ENCODE measurements around the gene MGMT. TPM values are rescaled to one million over a fixed set of nuclear protein-coding genes. Genes with fewer than 3 reads are reported as not detected.

Gene MGMT
- total RNA-seq, 1 donor from 2014 or later: 5.7 TPM

- FAIRE-seq: no peak
- DNase-seq (ENCODE audit: low spot score in 2 of 2): no peak
Observed at GRCh38 chr10:129717816-129718547, 250.9 kb downstream of the MGMT start.

GRCh38 chr10:129718548-129719414, 251.7 kb downstream of the MGMT start:
- DNase-seq (ENCODE audit: low spot score in 2 of 2): no peak
- no peak for FAIRE-seq

GRCh38 chr10:129719415-129719739, 252.3 kb downstream of the MGMT start:
- DNase-seq (ENCODE audit: low spot score in 2 of 2): no peak
- no peak for FAIRE-seq

- DNase-seq (ENCODE audit: low spot score in 2 of 2): no peak
Observed at GRCh38 chr10:129719889-129720590, 253.0 kb downstream of the MGMT start.

GRCh38 chr10:129725011-129725410, 258.0 kb downstream of the MGMT start:
- DNase-seq (ENCODE audit: low spot score in 2 of 2): no peak
- FAIRE-seq: no peak

More at GRCh38 chr10:129719889-129720590, 253.0 kb downstream of the MGMT start:
- no peak for FAIRE-seq

- no peak for FAIRE-seq
- no peak for DNase-seq (ENCODE audit: low spot score in 2 of 2)
Observed at GRCh38 chr10:129725482-129725881, 258.4 kb downstream of the MGMT start.

GRCh38 chr10:129725890-129726631, 259.0 kb downstream of the MGMT start:
- FAIRE-seq (no peak), DNase-seq (ENCODE audit: low spot score in 2 of 2) (no peak)

GRCh38 chr10:129727071-129727470, 260.0 kb downstream of the MGMT start:
- DNase-seq (ENCODE audit: low spot score in 2 of 2) (no peak), FAIRE-seq (no peak)

GRCh38 chr10:129727495-129727894, 260.5 kb downstream of the MGMT start:
- FAIRE-seq (no peak), DNase-seq (ENCODE audit: low spot score in 2 of 2) (no peak)

GRCh38 chr10:129728246-129728820, 261.3 kb downstream of the MGMT start:
- no peak for DNase-seq (ENCODE audit: low spot score in 2 of 2)
- FAIRE-seq: no peak

GRCh38 chr10:129728905-129729795, 262.1 kb downstream of the MGMT start:
- no peak for DNase-seq (ENCODE audit: low spot score in 2 of 2)
- no peak for FAIRE-seq

- no peak for DNase-seq (ENCODE audit: low spot score in 2 of 2)
Observed at GRCh38 chr10:129730272-129730992, 263.4 kb downstream of the MGMT start.

GRCh38 chr10:129730993-129731325, 263.9 kb downstream of the MGMT start:
- no peak for DNase-seq (ENCODE audit: low spot score in 2 of 2)
- FAIRE-seq: no peak

More at GRCh38 chr10:129730272-129730992, 263.4 kb downstream of the MGMT start:
- no peak for FAIRE-seq

GRCh38 chr10:129740532-129741279, 273.7 kb downstream of the MGMT start:
- no peak for FAIRE-seq
- no peak for DNase-seq (ENCODE audit: low spot score in 2 of 2)

GRCh38 chr10:129741280-129741977, 274.4 kb downstream of the MGMT start:
- DNase-seq (ENCODE audit: low spot score in 2 of 2): no peak

GRCh38 chr10:129741978-129742741, 275.1 kb downstream of the MGMT start:
- DNase-seq (ENCODE audit: low spot score in 2 of 2): no peak
- FAIRE-seq: no peak

More at GRCh38 chr10:129741280-129741977, 274.4 kb downstream of the MGMT start:
- no peak for FAIRE-seq
